ENCODE measurements around the gene SRSF12. TPM values are rescaled to one million over a fixed set of nuclear protein-coding genes. Genes with fewer than 3 reads are reported as not detected.

The SRSF12 gene
- total RNA-seq, 1 donor from 2014 or later: 0.53 TPM

DNA sequence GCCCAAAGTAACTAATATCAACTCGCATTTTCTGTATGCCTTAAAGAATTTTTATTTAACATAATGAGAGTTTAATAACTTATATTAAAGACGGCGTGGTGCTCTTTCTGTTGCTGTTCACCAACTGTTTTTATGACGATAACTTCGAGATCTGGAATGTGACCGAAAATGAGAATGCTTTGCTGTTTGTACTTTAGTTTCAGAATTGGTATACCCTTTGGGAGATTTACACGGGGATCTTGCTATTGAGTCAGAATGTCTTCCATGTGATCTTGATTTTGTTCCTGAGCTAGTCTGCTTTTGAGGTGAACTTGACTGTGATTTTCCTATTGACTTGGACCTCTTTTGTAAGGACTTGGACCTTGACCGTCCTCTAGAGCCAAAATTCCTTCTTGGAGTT, 19.4 kb downstream of the SRSF12 start:
- Histone ChIP-seq H3K27me3 (no peaks in the 10 kb centered on the region), H3K27ac (peak overlapping the region in 1 of 2 donors; percentile 39), H3K4me1 (peaks cover 0 to 2% of the 10 kb centered on the region in 2 donors), H3K4me3 (peak overlapping the region in 1 of 2 donors; percentile 42), H3K9me3 (no peaks in the 10 kb centered on the region), H3K36me3 (no peaks in the 10 kb centered on the region)
- TF ChIP-seq, protein P1, sequence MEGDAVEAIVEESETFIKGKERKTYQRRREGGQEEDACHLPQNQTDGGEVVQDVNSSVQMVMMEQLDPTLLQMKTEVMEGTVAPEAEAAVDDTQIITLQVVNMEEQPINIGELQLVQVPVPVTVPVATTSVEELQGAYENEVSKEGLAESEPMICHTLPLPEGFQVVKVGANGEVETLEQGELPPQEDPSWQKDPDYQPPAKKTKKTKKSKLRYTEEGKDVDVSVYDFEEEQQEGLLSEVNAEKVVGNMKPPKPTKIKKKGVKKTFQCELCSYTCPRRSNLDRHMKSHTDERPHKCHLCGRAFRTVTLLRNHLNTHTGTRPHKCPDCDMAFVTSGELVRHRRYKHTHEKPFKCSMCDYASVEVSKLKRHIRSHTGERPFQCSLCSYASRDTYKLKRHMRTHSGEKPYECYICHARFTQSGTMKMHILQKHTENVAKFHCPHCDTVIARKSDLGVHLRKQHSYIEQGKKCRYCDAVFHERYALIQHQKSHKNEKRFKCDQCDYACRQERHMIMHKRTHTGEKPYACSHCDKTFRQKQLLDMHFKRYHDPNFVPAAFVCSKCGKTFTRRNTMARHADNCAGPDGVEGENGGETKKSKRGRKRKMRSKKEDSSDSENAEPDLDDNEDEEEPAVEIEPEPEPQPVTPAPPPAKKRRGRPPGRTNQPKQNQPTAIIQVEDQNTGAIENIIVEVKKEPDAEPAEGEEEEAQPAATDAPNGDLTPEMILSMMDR (IDR thresholded peaks at IDR 0.05): no peak
- intact Hi-C loops (cut with DNase I): no loop called here
- no peak for DNase-seq (ENCODE audit: low spot score in 2 of 2)

DNA sequence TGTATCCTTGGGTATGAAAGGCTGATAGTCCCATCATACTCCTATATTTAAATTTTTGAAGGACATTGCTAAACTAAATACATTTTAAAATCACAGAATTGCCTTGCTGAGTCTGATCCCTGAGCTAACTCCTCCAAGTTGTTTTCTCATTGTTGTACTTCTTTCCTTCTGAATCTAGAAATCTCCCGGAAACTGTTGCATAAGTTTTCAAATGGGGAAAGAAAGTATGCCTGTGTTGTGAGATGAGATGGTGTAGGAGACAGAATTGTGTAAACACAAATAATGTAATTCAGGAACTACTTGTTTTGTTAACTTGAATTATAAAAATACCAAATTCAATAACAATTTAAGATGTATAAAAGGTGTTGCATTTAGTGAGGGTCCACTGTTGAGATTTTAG, 30.0 kb downstream of the SRSF12 start:
- TF ChIP-seq, protein P1 (IDR thresholded peaks at IDR 0.05): no peak
- Histone ChIP-seq H3K9me3 (no peaks in the 10 kb centered on the region), H3K36me3 (peaks cover 14 to 33% of the 10 kb centered on the region in 2 donors), H3K4me3 (no peak overlapping the region), H3K27me3 (no peaks in the 10 kb centered on the region), H3K27ac (no peak overlapping the region), H3K4me1 (peaks cover 0 to 27% of the 10 kb centered on the region in 2 donors)
- intact Hi-C loops (cut with DNase I): loop anchor here (10.0 kb wide), 1 partner anchor 737 kb away; the partner anchor contains the start of gene CASP8AP2
- DNase-seq (ENCODE audit: low spot score in 2 of 2): no peak

DNA sequence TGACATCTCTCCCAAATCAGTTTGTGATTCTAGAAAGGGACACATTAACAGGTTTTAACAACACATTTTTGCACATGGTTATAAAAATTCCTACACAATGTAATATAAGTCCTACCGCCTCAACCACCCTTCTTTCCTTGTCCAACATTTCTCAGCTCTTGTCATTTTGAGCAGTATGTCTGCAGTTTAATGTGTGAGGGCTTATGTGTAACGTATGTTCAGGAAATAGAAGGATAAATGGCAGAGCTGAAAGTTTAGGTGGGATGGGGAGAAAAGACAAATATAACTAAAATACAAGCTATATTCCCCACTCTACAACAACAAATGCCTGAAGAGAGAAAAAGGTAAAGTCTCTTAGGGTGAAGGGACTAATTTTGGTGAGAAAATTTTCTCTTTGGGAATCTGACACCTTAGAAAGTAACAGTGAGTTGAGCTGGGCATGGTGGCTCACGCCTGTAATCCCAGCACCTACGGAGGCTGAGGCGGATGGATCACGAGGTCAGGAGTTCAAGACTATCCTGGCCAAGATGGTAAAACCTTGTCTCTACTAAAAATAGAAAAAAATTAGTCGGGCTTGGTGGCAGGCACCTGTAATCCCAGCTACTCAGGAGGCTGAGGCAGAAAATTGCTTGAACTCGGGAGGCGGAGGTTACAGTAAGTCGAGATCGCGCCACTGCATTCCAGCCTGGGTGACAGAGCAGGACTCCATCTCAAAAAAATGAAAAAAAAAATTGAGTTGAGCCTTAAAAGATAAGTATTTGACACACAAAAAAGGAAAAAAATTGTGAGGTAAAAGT, 32.3 kb downstream of the SRSF12 start:
- H3K27ac ChIP-seq: no peak overlapping the region
- no peak overlapping the region for H3K4me3 ChIP-seq
- intact Hi-C loops (cut with DNase I): loop anchor here (10.0 kb wide), 1 partner anchor 739 kb away; the partner anchor contains the start of gene CASP8AP2
- H3K9me3 ChIP-seq: no peaks in the 10 kb centered on the region
- H3K36me3 ChIP-seq: peaks cover 14 to 39% of the 10 kb centered on the region in 2 donors
- H3K4me1 ChIP-seq: peaks cover 0 to 27% of the 10 kb centered on the region in 2 donors
- no peak for DNase-seq (ENCODE audit: low spot score in 2 of 2)
- H3K27me3 ChIP-seq: no peaks in the 10 kb centered on the region
- TF ChIP-seq, protein P1 (IDR thresholded peaks at IDR 0.05): no peak

DNA sequence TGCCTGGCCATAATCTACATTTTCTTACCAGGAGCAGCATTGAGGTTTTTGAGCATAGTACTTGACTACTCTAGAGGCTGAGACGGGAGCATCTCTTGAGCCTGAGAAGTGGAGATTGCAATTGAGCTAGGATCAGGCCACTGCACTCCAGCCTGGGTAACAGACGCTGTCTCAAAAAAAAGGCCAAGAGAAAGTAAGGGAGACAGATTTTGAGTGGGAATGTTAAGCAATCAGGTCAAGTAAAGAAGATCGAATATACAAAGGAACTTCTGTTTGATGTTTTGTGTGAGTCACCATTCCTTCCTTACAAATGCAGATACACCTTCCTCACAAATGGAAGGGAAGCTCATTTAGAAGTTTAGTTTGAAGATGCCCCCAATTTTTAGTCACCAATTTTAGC, 32.9 kb downstream of the SRSF12 start:
- Histone ChIP-seq H3K27me3 (no peaks in the 10 kb centered on the region), H3K4me3 (no peak overlapping the region), H3K36me3 (peaks cover 14 to 39% of the 10 kb centered on the region in 2 donors), H3K9me3 (no peaks in the 10 kb centered on the region), H3K27ac (no peak overlapping the region), H3K4me1 (peaks cover 0 to 27% of the 10 kb centered on the region in 2 donors)
- no peak for DNase-seq (ENCODE audit: low spot score in 2 of 2)
- intact Hi-C loops (cut with DNase I): loop anchor here (5.0 to 10.0 kb wide), 3 partner anchors 77 to 740 kb away; partner anchors contain the start of genes CASP8AP2 and UBE2J1
- TF ChIP-seq, protein P1 (IDR thresholded peaks at IDR 0.05): no peak

DNA sequence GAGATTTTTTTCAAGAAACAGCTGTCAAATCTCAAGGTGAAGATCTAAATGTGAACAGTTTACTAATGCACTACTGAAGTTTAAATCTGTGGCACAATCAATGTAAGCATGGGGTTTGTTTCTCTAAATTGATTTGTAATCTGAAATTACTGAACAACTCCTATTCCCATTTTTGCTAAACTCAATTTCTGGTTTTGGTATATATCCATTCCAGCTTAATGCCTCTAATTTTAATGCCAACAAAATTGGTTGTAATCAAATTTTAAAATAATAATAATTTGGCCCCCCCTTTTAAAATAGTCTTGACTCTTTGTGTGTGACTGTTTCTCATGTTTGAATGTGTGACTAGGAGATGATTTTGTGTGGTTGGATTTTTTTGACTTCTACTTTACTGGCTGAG, 33.3 kb downstream of the SRSF12 start:
- Histone ChIP-seq H3K4me1 (peaks cover 0 to 27% of the 10 kb centered on the region in 2 donors), H3K4me3 (peak overlapping the region; percentile 86 to 96)

More for the DNA sequence above, 33.3 kb downstream of the SRSF12 start:
- peaks cover 14 to 39% of the 10 kb centered on the region in 2 donors for H3K36me3 ChIP-seq
- H3K27me3 ChIP-seq: no peaks in the 10 kb centered on the region
- no peak for DNase-seq (ENCODE audit: low spot score in 2 of 2)
- TF ChIP-seq, protein P1 (IDR thresholded peaks at IDR 0.05): no peak
- intact Hi-C loops (cut with DNase I): loop anchor here (5.0 to 10.0 kb wide), 3 partner anchors 78 to 740 kb away; partner anchors contain the start of genes CASP8AP2 and UBE2J1
- no peaks in the 10 kb centered on the region for H3K9me3 ChIP-seq
- H3K27ac ChIP-seq: no peak overlapping the region

Measured in ascending aorta (tissue), 2 donors.